NK-92 (cell line): ENCODE results near the gene TNC.

Source experiments
- DNase-seq: peaks from one replicate; lab custom pipeline; 2025; ENCODE audit not compliant: unreplicated experiment; lab: John Stamatoyannopoulos, UW

TNC gene

GRCh38 chr9:115058175-115058574, 59.8 kb downstream of the TNC start:
- DNase-seq, result no peak

DNA sequence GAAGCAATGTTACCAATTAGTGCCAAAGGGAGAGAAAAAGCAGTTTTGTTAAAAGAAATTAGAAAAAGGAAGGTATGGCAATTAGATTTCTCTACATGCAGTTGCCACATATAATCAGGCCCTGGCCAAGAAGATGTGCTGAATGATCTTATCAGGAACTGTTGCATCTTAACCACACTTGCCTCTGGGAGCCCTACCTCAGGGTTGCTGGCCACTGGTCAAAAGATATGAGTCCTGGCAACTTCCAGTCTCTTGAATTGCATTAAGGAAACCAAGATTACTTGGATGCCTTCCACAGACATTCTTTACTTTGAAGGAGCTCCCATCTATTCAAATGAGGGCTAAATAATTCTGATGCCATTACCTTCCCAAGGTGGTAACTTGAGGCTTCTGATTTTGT, 60.4 kb downstream of the TNC start:
- no peak for DNase-seq

GRCh38 chr9:115050002-115050490, 67.9 kb downstream of the TNC start:
- DNase-seq, result no peak

DNA sequence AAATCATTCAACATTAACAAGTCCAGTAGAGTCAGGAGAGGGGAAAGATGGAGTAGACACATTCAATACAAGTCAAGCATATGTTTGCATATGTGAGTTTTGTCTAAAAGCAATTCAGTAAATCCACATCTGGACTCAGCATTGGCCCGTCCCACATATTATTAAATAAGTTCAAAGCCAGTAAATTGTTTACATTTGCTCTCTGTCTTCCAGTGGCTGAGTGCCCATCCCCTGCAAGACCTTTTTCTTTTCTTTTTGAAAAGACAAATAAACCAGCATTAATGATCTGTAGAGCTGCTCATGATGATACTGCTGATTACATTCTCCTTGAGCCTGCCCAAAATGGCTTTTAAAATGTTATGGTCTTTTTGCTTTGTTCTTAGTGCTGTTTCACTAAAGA, 71.1 kb downstream of the TNC start:
- no peak for DNase-seq

DNA sequence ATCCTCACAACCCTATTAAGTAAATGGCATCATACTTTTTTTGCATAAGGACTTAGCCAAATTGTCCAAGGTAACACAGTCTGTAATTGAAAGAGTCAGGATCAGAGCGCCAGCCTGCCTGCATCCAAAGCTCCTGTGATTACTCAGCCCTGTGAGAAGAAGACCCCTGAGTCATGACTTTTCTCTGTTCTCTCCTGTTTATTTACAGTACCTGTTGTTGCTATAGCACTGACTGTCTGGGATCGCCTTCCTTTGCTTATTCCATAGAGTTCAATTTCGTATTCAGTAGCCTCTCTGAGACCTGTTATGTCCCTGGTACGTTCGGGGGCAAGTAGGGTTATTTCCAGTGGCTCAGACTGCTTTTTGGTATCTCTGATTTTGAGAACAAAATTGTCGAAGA, 71.8 kb downstream of the TNC start:
- DNase-seq, result no peak

DNA sequence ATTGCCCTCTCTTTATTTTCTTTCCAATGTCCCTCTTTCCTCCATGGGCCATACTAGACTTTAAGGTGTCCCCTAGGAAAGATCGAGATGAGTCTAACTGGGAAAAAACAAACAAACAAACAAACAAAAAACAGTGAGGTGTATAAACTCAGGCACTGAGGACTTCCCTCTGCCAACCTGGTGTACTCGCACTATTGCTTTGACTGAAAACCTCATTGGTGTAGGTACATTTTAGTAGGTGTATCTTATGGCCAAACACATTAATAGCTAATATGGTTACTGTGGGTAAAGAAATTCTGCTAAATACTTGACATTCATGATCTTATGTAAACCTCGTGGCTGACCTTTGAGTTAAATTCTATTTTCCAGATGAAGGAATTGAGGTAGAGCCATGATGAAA, 74.3 kb downstream of the TNC start:
- no peak for DNase-seq

GRCh38 chr9:115042781-115043509, 75.0 kb downstream of the TNC start:
- DNase-seq, result no peak

GRCh38 chr9:115039516-115040120, 78.3 kb downstream of the TNC start:
- no peak for DNase-seq

- no peak for DNase-seq
Observed at GRCh38 chr9:115038178-115038577, 79.8 kb downstream of the TNC start.

GRCh38 chr9:115036691-115037090, 81.3 kb downstream of the TNC start:
- no peak for DNase-seq

- DNase-seq, result no peak
Observed at GRCh38 chr9:115035841-115036612, 81.9 kb downstream of the TNC start.

DNA sequence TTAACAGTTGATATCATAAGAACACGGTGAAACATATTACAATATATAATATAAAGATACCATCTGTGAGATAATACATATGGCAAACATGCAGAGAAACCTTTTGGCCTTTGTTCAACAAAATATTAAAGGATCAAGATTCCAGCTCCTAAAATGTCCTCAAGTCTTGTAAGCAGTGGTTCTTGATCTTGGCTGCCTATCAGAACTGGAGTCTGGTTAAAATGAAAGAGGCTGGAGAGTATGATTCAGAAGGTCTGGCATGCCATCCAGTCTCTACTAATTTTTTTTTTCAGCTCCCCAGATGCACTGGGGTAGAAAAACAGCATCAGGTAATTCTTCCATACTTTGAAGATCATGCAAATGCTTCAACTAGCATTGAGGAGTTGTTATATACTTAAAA, 83.2 kb downstream of the TNC start:
- DNase-seq, result no peak

DNA sequence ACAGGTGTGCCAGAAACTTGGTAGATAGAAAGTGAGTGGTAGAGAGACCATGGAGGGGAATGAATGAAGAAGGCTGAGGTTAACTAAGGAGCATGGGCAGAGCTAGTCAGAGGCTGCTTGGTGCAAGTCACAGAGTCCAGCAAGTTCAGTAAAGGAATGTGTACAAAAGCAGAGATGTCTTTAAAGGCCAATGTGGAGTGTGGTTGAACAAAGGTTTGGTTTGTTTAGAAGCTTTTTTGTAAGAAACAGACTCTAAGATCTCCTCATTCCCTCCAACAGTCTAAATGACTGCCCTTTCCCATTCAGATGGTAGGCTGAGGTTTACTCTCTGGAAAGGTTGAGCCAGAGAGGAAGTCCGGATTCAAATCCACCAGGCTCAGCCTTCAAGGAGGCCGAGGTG, 84.2 kb downstream of the TNC start:
- DNase-seq, result no peak

DNA sequence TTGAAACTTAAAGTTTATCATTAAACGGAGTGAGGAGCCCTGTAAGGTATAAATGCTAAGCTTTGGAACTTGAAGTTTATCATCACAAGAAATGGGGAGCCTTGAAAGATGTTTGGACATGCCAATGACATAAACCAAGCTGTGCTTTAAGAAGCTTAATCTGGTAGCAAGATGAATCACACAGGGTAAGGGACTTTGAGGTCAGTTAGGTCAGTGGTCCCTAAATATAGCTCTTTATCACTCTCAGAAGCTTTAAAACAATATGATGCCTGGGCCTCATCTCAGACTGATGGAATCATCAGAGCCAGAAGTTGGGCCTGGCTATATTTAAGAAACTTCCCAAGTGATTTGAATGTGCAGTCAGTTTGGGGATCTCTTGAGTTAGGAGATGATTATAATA, 85.7 kb downstream of the TNC start:
- DNase-seq, result no peak

- no peak for DNase-seq
Observed at GRCh38 chr9:115030006-115030405, 88.0 kb downstream of the TNC start.

DNA sequence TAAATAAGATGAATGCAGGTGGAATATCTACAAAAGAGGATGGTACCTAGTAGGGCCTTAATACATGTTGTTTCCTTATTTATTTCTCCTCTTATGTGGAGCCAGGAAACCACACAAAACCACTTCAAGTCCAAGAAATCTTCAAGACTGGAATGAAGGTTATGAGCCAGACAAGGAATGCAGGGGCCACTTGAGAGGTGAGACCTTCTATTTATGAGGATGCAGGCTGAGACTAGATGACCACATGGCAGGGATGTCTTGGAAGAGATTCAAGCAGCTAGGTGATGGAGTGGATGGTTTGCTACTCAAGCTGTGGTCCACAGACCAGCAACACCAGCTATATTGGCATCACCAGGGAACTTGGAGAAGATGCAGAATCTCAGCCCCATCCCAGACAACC, 92.2 kb downstream of the TNC start:
- no peak for DNase-seq

- DNase-seq, result no peak
Observed at GRCh38 chr9:115024925-115025535, 92.9 kb downstream of the TNC start.

DNA sequence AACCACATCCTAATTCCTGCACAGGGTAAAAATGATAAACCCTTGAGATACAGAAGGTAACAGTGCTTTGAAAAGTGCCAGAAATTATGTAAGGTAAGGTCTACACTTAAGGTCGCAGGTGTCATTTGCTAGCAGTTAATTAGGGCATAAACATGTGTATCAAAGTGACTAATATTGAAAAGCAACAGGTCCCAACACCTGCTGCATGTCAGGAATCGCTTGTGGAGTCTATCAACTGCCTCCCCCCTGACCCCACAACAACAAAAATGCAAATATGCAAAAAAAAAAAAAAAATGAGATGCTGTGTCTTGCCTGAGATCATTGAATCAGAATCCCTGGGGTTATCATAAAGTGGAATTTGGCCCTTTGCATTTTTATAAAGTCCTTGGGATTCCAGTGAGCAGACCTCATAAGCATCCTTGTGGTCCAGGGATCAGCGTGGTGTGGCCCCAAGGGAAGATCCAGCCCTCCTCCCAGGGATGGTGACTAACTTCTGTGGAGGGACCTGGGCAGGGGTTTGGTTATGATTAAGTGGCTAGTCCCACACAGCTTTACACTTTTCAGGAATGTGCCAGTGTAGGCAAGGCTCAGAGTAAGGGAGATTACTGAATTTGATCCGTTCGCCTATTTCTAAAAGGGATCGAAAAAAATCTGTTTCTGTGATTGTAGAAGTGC, 95.1 kb downstream of the TNC start:
- no peak for DNase-seq

DNA sequence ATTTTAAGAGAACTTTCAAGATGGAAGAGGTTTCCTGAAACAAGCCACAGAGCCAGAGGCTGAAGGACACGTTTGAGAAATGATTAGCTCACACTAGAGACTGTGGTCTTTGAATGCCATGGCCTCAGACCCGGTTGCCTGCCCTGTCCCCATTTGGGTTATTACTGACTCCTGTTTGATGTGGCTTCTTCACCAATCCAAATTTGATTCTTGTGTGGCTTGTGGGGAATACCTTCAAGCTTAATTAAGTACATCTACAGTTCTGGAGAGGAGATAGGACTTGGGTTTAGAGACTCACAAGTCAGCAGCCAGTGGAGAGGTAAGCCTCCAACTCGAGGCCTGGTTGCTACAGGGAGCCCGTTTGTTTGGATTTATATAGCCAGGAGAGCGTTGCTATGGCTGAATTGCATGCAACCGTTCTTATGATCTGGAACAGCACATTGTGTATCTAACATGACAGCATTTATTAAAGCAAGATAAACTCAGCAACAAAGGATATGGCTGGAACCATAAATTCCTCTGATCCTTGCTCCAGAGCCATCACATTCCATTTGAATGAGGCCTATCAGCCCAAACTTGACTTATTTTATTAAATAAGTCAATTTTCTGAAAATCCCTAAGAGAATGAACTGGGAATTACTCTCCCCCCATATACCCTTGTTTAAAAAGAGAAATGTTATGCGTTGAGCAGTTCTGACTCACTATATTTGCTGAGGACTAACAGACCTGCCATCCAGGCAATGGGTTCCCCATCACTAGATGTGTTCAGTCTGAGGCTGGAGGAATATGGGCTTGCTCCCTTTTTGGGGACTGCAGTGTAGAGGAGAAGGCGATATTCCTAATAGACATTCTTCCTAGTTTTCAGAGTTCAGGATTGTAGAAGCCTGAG, 99.2 kb downstream of the TNC start:
- no peak for DNase-seq

DNA sequence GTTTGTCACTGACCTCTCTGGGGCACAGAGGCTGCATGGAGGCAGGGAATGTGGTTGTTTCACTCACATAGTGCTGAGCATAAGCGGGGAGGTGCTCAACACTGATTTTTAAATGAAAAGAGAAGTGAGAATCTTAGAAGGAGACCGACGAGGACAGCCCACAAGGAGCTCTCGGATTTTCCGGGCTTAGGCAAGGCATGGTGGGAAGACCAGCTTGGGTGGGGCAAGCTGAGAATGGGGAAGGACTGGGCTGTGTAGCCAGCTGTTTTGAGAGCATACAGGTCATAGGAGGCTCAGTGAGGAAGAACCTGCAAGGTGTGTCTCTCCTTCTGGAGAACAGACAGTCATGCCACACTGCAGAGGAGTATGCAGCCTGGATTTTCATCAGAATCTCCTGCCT, 101.6 kb downstream of the TNC start:
- no peak for DNase-seq
